Caco-2 (cell line): ENCODE data around the gene ITGB1. TPM values are rescaled to one million over a fixed set of nuclear protein-coding genes. Genes with fewer than 3 reads are reported as not detected.

ENCODE experiments used
- BruUV-seq: library from RNA; stranded (reverse); fragments of 400-500 nt; replicated peaks from 2 replicates; lab custom pipeline; 2021; lab: Mats Ljungman, UMichigan
- CTCF ChIA-PET: fragments of 300-600 bp; sonication (Branson Sonifier 250); formaldehyde crosslinking; loops from one replicate; lab custom pipeline; 2022; ENCODE audit warnings: antibody characterized with exemption; lab: Charles Lee
- POLR2A ChIA-PET: fragments of 300-600 bp; sonication (Branson Sonifier 250); formaldehyde crosslinking; loops from one replicate; lab custom pipeline; 2022; ENCODE audit warnings: antibody characterized with exemption; lab: Charles Lee
- DNase-seq, 2 experiments: peaks; one replicate each; pipeline versions ENCODE4 v3.0.0 to v3.0.0-alpha.2; 2020 to 2022
- H3K27me3 ChIP-seq: replicated peaks from 2 replicates; pipeline ENCODE4 v1.6.0; 2011; ENCODE audit warnings: low read length; ENCODE audit not compliant: control insufficient read depth, insufficient read depth
- H3K36me3 ChIP-seq: 2 replicates; pipeline ENCODE4 v1.5.1; 2011; ENCODE audit warnings: low read length; ENCODE audit not compliant: control insufficient read depth, insufficient read depth
- H3K4me1 ChIP-seq: fragments of 250-450 bp; sonication (Bioruptor Pico); 2 replicates; pipeline ENCODE4 v1.5.1; 2020; ENCODE audit warnings: mild to moderate bottlenecking
- H3K4me3 ChIP-seq: 2 replicates; pipeline ENCODE4 v1.5.1; 2011; ENCODE audit warnings: low read depth, mild to moderate bottlenecking, control low read depth, low read length
- H3K9me3 ChIP-seq: fragments of 250-450 bp; sonication (Bioruptor Pico); 2 replicates; pipeline ENCODE4 v1.5.1; 2020; ENCODE audit warnings: mild to moderate bottlenecking, moderate library complexity
- H3K27ac Mint-ChIP-seq: one replicate; pipeline ENCODE4 v1.8.0; 2022; ENCODE audit warnings: mixed read lengths; ENCODE audit not compliant: unreplicated experiment
- H3K27me3 Mint-ChIP-seq: one replicate; pipeline ENCODE4 v1.8.0; 2022; ENCODE audit warnings: mixed read lengths; ENCODE audit not compliant: insufficient read depth, unreplicated experiment
- H3K36me3 Mint-ChIP-seq: one replicate; pipeline ENCODE4 v1.8.0; 2022; ENCODE audit warnings: mild to moderate bottlenecking, mixed read lengths; ENCODE audit not compliant: insufficient read depth, unreplicated experiment
- H3K4me1 Mint-ChIP-seq: one replicate; pipeline ENCODE4 v1.8.0; 2022; ENCODE audit warnings: low read depth, mixed read lengths; ENCODE audit not compliant: unreplicated experiment
- H3K4me3 Mint-ChIP-seq: one replicate; pipeline ENCODE4 v1.8.0; 2022; ENCODE audit warnings: mild to moderate bottlenecking, moderate library complexity, mixed read lengths; ENCODE audit not compliant: unreplicated experiment
- H3K9me3 Mint-ChIP-seq: one replicate; pipeline ENCODE4 v1.8.0; 2022; ENCODE audit warnings: mixed read lengths; ENCODE audit not compliant: unreplicated experiment
- CTCF ChIP-seq, 2 experiments: fragments of 200-600 bp in 1 of 2; IDR thresholded peaks; 1 replicate in 1 of 2; 2 replicates in 1 of 2; pipeline versions ENCODE4 v1.5.1 to v1.8.0; 2011 to 2022; ENCODE audit warnings: antibody characterized with exemption in 1 of 2, control low read depth in 1 of 2, inconsistent platforms in 1 of 2, low read depth in 1 of 2, low read length in 1 of 2, mild to moderate bottlenecking in 1 of 2, moderate library complexity in 1 of 2; ENCODE audit not compliant: insufficient read depth in 1 of 2, severe bottlenecking in 1 of 2, unreplicated experiment in 1 of 2
- intact Hi-C: fragments of 100-400 bp; cut with micrococcal nuclease; formaldehyde crosslinking; loops from one replicate; pipeline ENCODE4 v1.10.0; 2022; ENCODE audit not compliant: unreplicated experiment
- total RNA-seq: library from RNA; stranded (reverse); gene quantifications from 2 replicates; pipeline ENCODE4 v1.2.3, GENCODE V29; 2022

The ITGB1 gene
- total RNA-seq, 1 experiment from 2014 or later: 474 TPM

- no peaks in the 10 kb centered on the region for H3K9me3 ChIP-seq
- BruUV-seq: no TSS peak
- H3K27ac Mint-ChIP-seq: no peak overlapping the region
- H3K4me3 ChIP-seq: no peak overlapping the region
- POLR2A ChIA-PET: no interaction called here
- no peaks in the 10 kb centered on the region for H3K27me3 ChIP-seq
- no peaks in the 10 kb centered on the region for H3K4me1 ChIP-seq
- no peak overlapping the region for H3K4me3 Mint-ChIP-seq
- CTCF ChIA-PET: no interaction called here
- H3K27me3 Mint-ChIP-seq: no peaks in the 10 kb centered on the region
- no peaks in the 10 kb centered on the region for H3K9me3 Mint-ChIP-seq
- TF ChIP-seq CTCF (IDR thresholded peaks at IDR 0.05; ENCODE audit: insufficient read depth in 1 of 2, low read depth in 1 of 2, low read length in 1 of 2, severe bottlenecking in 1 of 2, unreplicated experiment in 1 of 2): no peak
- intact Hi-C loops: no loop called here
- peaks cover 6% of the 10 kb centered on the region for H3K4me1 Mint-ChIP-seq
- H3K36me3 Mint-ChIP-seq: peaks cover 76% of the 10 kb centered on the region
- H3K36me3 ChIP-seq: peaks cover 6% of the 10 kb centered on the region; the same call in 1 of the 2 replicates
- no peak for DNase-seq
Observed at GRCh38 chr10:32927750-32928149, 30.3 kb downstream of the ITGB1 start.

DNA sequence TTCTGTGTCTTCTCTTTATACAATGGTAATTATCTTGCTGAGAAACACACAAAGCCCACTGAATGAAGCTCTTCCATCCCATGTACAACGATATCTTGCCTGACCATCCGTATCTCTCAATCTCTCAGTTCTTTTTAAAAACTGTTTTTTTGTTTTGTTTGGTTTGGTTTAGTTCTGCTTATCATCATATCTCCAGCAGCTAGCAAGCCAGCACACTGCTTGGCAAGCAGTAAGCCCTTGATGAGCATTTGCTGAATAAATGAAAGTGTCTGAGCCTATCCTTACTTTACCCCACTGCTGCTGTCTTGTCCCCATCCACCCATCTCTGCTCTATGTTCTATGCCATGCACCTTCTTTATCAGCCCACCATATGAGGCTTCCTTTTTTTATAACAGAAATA lies 34.2 kb downstream of the ITGB1 start:
- Mint-ChIP-seq H3K4me1 (peaks cover 3% of the 10 kb centered on the region), H3K4me3 (no peak overlapping the region), H3K27ac (no peak overlapping the region), H3K9me3 (no peaks in the 10 kb centered on the region), H3K27me3 (no peaks in the 10 kb centered on the region), H3K36me3 (peaks cover 87% of the 10 kb centered on the region)
- peaks cover 7% of the 10 kb centered on the region; the same call in 1 of the 2 replicates for H3K36me3 ChIP-seq
- intact Hi-C loops: no loop called here
- H3K4me1 ChIP-seq: no peaks in the 10 kb centered on the region
- no peaks in the 10 kb centered on the region for H3K27me3 ChIP-seq
- CTCF ChIA-PET: no interaction called here
- H3K4me3 ChIP-seq: no peak overlapping the region
- H3K9me3 ChIP-seq: no peaks in the 10 kb centered on the region
- no peak for DNase-seq
- no peak for TF ChIP-seq CTCF (IDR thresholded peaks at IDR 0.05; ENCODE audit: insufficient read depth in 1 of 2, low read depth in 1 of 2, low read length in 1 of 2, severe bottlenecking in 1 of 2, unreplicated experiment in 1 of 2)
- BruUV-seq: no TSS peak
- POLR2A ChIA-PET: no interaction called here

DNA sequence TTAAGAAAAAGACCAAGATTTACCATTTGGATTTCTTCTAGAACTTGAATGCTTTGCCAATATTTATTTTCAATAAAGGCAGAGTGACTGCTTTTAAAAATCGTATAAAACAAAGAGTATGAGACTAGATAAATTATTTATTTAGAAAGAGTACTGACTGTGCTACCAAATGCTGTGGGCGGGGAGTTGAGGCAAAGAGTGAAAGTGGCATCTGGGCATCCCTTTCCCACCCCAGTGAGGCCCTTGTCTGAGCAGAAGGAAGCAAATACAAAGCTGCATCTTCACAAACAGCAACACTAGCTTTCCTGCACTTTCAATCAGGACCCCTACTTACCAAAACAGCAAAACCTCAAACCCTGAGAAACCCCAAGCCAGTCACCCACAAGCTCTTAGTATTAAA lies 34.9 kb downstream of the ITGB1 start:
- Mint-ChIP-seq H3K4me1 (no peaks in the 10 kb centered on the region), H3K36me3 (peaks cover 87% of the 10 kb centered on the region), H3K27me3 (no peaks in the 10 kb centered on the region), H3K4me3 (no peak overlapping the region), H3K9me3 (no peaks in the 10 kb centered on the region), H3K27ac (no peak overlapping the region)
- ChIA-PET POLR2A (no interaction called here), CTCF (no interaction called here)
- BruUV-seq: no TSS peak
- peaks cover 7% of the 10 kb centered on the region; the same call in 1 of the 2 replicates for H3K36me3 ChIP-seq
- no peaks in the 10 kb centered on the region for H3K27me3 ChIP-seq
- TF ChIP-seq CTCF (IDR thresholded peaks at IDR 0.05; ENCODE audit: insufficient read depth in 1 of 2, low read depth in 1 of 2, low read length in 1 of 2, severe bottlenecking in 1 of 2, unreplicated experiment in 1 of 2): no peak
- H3K4me1 ChIP-seq: no peaks in the 10 kb centered on the region
- intact Hi-C loops: no loop called here
- no peak overlapping the region for H3K4me3 ChIP-seq
- H3K9me3 ChIP-seq: no peaks in the 10 kb centered on the region
- DNase-seq: no peak
